Kidney capillary endothelial cell (primary cell): ENCODE measurements around the gene KLF6.

ENCODE experiments used
- DNase-seq: peaks from one replicate; pipeline ENCODE4 v3.0.0-alpha.2; 2018; ENCODE audit warnings: low spot score

The KLF6 gene

DNA sequence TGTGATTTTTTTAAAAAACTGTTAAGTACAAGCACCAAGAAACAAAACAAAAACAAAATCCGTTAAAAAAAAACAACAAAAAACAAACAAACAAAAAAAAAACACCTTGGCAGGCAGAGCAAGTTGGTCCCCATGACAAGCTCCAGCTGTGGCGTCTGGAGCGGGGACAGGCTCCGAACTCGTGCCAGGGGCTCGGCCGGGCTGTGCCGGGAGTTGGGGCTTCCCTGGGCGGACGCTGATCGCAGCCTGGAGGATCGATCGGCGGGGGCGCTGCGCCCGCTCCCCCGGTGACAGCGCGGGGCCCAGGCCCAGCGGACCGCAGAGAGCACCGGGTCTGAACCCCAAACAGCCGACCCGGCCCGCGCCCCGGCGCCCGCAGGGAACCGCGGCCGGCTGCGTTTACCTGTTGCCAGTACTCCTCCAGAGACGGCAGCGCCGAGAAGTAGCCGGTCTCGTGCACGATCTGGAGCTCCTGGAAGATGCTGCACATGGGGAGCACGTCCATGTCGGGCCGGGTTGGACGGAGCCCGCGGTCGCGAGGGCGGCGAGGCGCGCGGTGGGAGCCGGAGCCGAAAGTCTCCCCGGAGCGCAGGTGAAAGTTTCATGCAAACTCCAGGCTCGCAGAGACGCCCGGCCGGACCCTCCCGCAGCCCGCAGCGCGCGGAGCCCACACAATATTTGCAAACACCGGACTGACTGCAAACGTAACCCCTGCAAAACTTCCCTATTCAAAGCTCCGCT lies at the start of gene KLF6:
Gene KLF6, minus strand, starts transcription at position 700 of the 741 bp plus-strand sequence. Its CDS starts 195 bp downstream, at position 505.
- peak; percentile 16 for DNase-seq

GRCh38 chr10:3834404-3834803 lies 49.4 kb upstream of the KLF6 start:
- DNase-seq, result no peak

DNA sequence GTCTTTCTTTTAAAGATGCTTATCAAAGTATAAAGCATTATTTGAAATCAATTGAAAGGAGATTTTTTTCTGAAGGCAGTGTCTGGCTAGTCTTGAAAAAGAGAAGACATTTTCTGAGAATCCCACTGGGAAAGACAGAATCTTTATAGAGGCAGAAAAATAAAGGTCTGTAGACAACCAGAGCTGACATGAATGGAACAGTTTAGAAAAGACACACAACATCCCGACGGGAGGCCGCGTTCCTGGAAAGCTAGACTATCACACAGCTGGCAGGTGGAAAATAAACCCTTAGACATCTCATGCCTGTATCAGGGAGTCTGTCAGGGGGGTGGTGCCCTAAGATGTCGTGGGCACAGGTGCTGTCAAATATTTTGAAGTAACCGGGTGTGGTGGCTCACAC lies 48.0 kb upstream of the KLF6 start:
- no peak for DNase-seq

GRCh38 chr10:3832022-3832786 lies 47.2 kb upstream of the KLF6 start:
- no peak for DNase-seq

DNA sequence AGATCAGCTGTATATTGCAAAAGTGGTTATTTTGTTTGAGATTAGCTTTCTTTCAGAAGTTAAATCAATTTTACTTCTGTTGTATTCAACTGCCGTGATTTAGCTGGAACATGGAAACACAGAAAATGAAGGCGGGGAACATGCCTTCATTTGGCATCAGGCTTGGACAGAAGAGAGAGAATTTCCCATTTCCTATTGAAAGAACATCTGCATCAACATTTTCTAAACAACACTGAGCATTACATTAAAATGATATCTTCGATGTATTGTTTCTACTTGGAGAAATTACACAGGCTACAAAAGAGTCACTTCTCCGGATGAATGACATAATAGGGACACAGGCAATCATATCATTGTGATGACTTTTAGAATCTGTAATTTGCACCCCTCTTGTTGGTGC lies 46.6 kb upstream of the KLF6 start:
- no peak for DNase-seq

- no peak for DNase-seq
Measured at GRCh38 chr10:3830946-3831345, 45.9 kb upstream of the KLF6 start.

- DNase-seq, result peak; percentile 30
Measured at GRCh38 chr10:3829156-3830050, 44.4 kb upstream of the KLF6 start.

- DNase-seq, result peak; percentile 63
Measured at GRCh38 chr10:3828404-3829155, 43.6 kb upstream of the KLF6 start.

DNA sequence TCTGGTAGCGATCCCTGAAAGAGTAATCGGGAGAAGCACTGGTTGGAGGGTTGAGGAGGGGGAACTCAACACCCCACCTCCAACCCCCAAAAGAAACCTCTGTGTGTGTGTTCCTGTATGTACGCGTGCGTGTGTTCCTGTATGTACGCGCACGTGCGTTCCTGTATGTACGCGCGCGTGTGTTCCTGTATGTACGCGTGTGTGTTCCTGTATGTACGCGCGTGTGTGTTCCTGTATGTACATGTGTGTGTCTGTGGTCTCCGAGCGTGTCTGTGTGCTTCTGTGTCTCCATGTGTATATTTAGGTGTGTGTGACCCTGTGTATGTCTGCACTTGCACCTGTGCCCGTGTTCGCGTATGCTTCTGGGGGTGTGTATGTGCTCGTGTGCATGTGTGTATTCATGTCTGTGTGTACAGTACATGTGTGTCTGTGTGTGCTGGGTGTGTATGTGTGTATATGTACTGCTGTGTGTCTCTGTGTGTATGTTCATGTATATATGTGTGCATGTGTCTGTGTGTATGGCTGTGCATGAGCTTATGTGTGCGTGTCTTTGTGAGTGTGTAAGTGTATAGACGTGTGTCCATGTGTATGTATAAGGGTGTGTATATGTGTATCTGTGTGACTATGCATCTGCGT lies 42.9 kb upstream of the KLF6 start:
- DNase-seq, result no peak

GRCh38 chr10:3827266-3827665 lies 42.3 kb upstream of the KLF6 start:
- no peak for DNase-seq

- DNase-seq, result no peak
Measured at GRCh38 chr10:3825862-3826351, 40.9 kb upstream of the KLF6 start.

- no peak for DNase-seq
Measured at GRCh38 chr10:3825244-3825643, 40.2 kb upstream of the KLF6 start.

DNA sequence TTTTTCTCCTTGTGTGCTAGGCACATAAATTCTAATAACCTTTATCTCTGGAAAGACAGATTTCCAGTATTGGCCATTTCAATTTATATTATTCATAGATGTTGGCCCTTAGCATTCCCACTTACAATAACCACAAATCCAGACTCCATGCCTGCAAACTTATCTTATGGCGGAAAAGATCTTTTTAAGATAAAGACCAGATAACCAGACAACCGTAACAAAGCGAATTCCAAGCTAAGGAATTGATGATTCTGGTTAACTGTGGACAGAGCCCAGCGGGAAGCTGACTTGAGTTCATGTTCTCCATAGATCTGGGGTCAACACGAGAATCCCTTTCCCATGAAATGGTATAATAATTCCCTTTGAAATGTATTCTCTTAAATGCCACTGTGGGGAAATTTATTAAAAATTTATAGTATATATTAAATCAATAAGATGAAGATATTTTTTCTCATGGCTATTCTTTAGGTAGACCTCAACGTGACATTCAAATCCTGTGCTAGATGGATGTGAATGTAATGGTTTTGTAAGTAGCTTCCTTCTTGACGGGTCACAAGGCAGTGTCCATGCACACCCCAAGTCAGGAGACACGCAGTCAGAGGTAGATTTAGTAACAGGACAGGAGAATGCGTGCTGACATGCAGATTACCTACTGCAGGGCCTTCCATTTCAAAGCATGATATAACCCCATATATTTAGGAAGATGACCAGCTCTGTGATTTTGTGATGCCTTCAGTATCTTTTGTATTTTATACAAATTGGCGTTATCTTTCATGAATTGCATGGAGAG lies 37.7 kb upstream of the KLF6 start:
- DNase-seq, result no peak

DNA sequence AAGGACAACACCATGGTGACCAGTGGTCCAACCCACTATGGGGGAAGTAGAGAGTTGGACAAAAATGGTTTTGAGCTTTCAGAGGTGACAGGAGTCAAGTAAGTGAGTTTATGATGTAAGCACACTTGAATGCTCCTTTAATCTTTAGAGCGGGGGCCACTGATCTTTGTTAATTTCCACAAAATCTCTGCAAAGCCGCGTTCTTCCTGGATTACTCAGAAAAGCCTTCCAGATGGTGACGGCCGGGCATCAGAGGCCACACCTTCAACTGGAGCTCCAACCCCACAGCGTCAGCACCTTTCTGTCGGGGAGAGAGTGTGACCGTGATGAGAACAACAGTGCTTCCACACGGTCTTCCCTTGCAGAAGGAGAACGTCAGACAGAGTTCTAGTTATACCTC lies 35.2 kb upstream of the KLF6 start:
- no peak for DNase-seq

- DNase-seq, result no peak
Measured at GRCh38 chr10:3816995-3817394, 32.0 kb upstream of the KLF6 start.

GRCh38 chr10:3814838-3815220 lies 29.8 kb upstream of the KLF6 start:
- no peak for DNase-seq

DNA sequence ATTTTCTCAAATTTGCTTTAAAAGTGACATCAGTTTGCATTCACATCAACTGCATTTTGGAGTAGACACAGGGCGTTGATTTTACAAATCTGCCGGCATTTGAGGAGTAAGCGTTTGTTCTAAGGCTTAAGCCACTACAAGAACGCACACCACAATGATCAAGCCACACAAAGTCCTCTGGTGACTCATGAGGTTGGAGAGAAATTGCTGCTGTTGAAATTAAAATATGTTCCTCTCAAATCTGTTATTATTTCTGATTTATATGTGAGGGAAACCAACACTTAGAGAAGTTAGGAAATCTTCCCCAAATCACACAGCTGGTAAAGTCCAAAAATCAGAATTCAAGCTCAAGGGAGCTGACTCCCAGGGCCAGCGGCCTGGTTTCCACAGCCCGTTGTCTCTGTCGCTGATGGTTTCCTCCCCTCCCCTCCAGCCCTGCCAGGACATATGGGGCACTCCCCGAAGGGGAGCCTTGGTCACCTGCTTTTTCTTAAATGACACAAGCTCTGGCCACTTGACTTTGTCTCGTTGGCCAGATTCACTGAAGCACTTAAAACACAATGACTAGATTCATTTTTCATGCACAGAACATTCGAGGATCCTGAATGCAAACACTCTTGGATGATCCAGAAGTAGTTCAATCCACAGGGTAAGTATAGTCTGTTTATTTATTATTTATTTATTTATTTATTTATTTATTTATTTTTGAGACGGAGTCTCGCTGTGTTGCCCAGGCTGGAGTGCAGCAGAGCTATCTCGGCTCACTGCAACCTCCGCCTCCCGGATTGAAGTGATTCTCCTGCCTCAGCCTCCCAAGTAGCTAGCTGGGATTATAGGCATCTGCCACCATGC lies 29.2 kb upstream of the KLF6 start:
- DNase-seq, result no peak

- DNase-seq, result no peak
Measured at GRCh38 chr10:3813267-3813666, 28.3 kb upstream of the KLF6 start.

GRCh38 chr10:3812141-3812540 lies 27.1 kb upstream of the KLF6 start:
- no peak for DNase-seq
